GM23338 (cell line): Measurements from ENCODE around the gene TAF3. TPM values are rescaled to one million over a fixed set of nuclear protein-coding genes. Genes with fewer than 3 reads are reported as not detected.

ENCODE experiments used
- ATAC-seq: fragments of 200-7000 bp; cut with Tn5 transposase; 3 replicates; pipeline ENCODE4 v1.9.1; 2020
- DNase-seq: peaks from one replicate; pipeline ENCODE4 v3.0.0-alpha.2; 2015; ENCODE audit warnings: low spot score
- H2AFZ ChIP-seq: fragments of 200-600 bp; sonication (generic); 2 replicates; pipeline ENCODE4 v1.8.0; 2016; ENCODE audit warnings: antibody characterized with exemption, mild to moderate bottlenecking, moderate library complexity
- H3F3A ChIP-seq: fragments of 200-600 bp; sonication (generic); replicated peaks from 2 replicates; pipeline ENCODE4 v1.8.0; 2017; ENCODE audit warnings: antibody characterized with exemption, mixed run types, low read depth
- H3K27ac ChIP-seq: fragments of 200-600 bp; sonication (generic); 2 replicates; pipeline ENCODE4 v1.6.1; 2016; ENCODE audit warnings: low read depth
- H3K27me3 ChIP-seq: fragments of 200-600 bp; sonication (generic); 2 replicates; pipeline ENCODE4 v1.8.0; 2016; ENCODE audit warnings: mild to moderate bottlenecking, mixed run types, moderate library complexity; ENCODE audit not compliant: insufficient read depth
- H3K36me3 ChIP-seq: fragments of 200-600 bp; sonication (generic); 2 replicates; pipeline ENCODE4 v1.8.0; 2016; ENCODE audit warnings: mild to moderate bottlenecking; ENCODE audit not compliant: insufficient read depth
- H3K4me1 ChIP-seq: fragments of 200-600 bp; sonication (generic); 2 replicates; pipeline ENCODE4 v1.8.0; 2016; ENCODE audit warnings: mild to moderate bottlenecking, moderate library complexity; ENCODE audit not compliant: insufficient read depth
- H3K4me2 ChIP-seq: fragments of 200-600 bp; sonication (generic); 2 replicates; pipeline ENCODE4 v1.7.1; 2017; ENCODE audit warnings: mixed run types
- H3K4me3 ChIP-seq: fragments of 200-600 bp; sonication (generic); 2 replicates; pipeline ENCODE4 v1.6.1; 2016; ENCODE audit warnings: mixed run types
- H3K79me2 ChIP-seq: fragments of 200-600 bp; sonication (generic); replicated peaks from 2 replicates; pipeline ENCODE4 v1.8.0; 2017; ENCODE audit warnings: mild to moderate bottlenecking; ENCODE audit not compliant: insufficient read depth
- H3K9me2 ChIP-seq: fragments of 200-600 bp; sonication (generic); 2 replicates; pipeline ENCODE4 v1.8.0; 2017; ENCODE audit not compliant: insufficient read depth
- H4K20me1 ChIP-seq: fragments of 200-600 bp; sonication (generic); replicated peaks from 2 replicates; pipeline ENCODE4 v1.8.0; 2017; ENCODE audit warnings: mild to moderate bottlenecking; ENCODE audit not compliant: insufficient read depth
- H3K27ac Mint-ChIP-seq: 2 replicates; pipeline ENCODE4 v1.8.0; 2020; ENCODE audit warnings: inconsistent platforms, mild to moderate bottlenecking, moderate library complexity, mixed read lengths
- H3K27me3 Mint-ChIP-seq: 3 replicates; pipeline ENCODE4 v1.8.0; 2022; ENCODE audit warnings: low read depth, mild to moderate bottlenecking, moderate library complexity, mixed read lengths, inconsistent platforms; ENCODE audit not compliant: insufficient read depth, poor library complexity
- H3K36me3 Mint-ChIP-seq: 3 replicates; pipeline ENCODE4 v1.8.0; 2021; ENCODE audit warnings: low read depth, mild to moderate bottlenecking, inconsistent platforms, moderate library complexity, mixed read lengths
- H3K4me1 Mint-ChIP-seq: 3 replicates; pipeline ENCODE4 v1.8.0; 2020; ENCODE audit warnings: mild to moderate bottlenecking, inconsistent platforms, mixed read lengths
- H3K4me3 Mint-ChIP-seq: 3 replicates; pipeline ENCODE4 v1.8.0; 2021; ENCODE audit warnings: moderate library complexity, mild to moderate bottlenecking, inconsistent platforms, mixed read lengths
- H3K9me3 Mint-ChIP-seq: 3 replicates; pipeline ENCODE4 v1.8.0; 2020; ENCODE audit warnings: moderate library complexity, mild to moderate bottlenecking, inconsistent platforms, mixed read lengths
- CREB1 ChIP-seq: fragments of 250-450 bp; sonication (Bioruptor Pico); IDR thresholded peaks from 2 replicates; pipeline ENCODE4 v1.5.0; 2020; ENCODE audit warnings: low read depth, mild to moderate bottlenecking, moderate library complexity
- ETS1 ChIP-seq: IDR thresholded peaks from 2 replicates; pipeline ENCODE4 v1.6.1; 2016; ENCODE audit warnings: antibody characterized with exemption
- EZH2phosphoT487 ChIP-seq: fragments of 200-600 bp; sonication (generic); IDR thresholded peaks from one replicate; pipeline ENCODE4 v1.8.1; 2018; ENCODE audit warnings: antibody characterized with exemption; ENCODE audit not compliant: unreplicated experiment
- STAT1 ChIP-seq: IDR thresholded peaks from one replicate; pipeline ENCODE4 v1.6.1; 2016; ENCODE audit warnings: antibody characterized with exemption; ENCODE audit not compliant: unreplicated experiment
- polyA plus RNA-seq: library from polyadenylated mRNA; unstranded; fragments of >200 nt; fragmentation: Nextera tagmentation; extraction: Ambion mirVana; gene quantifications from 2 replicates; pipeline ENCODE4 v1.2.1, GENCODE V29; 2016
- total RNA-seq: library from RNA; depleted of rRNA; stranded (reverse); fragments of >200 nt; shearing (Covaris generic); gene quantifications from 2 replicates; pipeline ENCODE4 v1.2.3, GENCODE V29; 2014
- TF ChIP-seq, protein P1 (sequence below): fragments of 250-450 bp; sonication (Bioruptor Pico); IDR thresholded peaks from 2 replicates; pipeline ENCODE4 v1.5.0; 2020; ENCODE audit warnings: mild to moderate bottlenecking, moderate library complexity

TAF3 gene
- total and polyA plus RNA-seq, 2 experiments from 2014 or later, result 6.4 to 15.2 TPM

DNA sequence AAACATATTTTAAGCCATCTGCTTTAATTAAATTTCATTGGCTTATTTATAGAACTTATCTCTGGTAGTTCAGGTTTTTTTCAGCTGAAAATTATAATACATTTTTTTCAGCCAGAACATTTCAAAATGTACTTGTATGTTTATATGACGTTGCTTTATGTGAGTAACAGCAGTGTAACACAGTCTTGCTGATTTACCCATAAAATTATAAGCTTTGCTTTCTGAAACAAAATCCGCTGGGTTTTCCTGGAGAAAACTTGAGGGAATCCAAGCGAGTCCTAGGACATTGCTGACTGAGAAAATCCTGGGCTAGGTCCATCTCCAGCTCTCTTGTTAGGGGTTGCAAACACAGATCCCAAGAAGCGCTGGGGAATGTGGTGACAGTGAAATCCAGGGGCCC, 124.0 kb downstream of the TAF3 start:
- no peaks in the 10 kb centered on the region for H3K27me3 ChIP-seq
- TF ChIP-seq STAT1 (no peak), EZH2phosphoT487 (no peak), ETS1 (no peak), CREB1 (CRISPR knock-in tag) (no peak)
- TF ChIP-seq, protein P1, sequence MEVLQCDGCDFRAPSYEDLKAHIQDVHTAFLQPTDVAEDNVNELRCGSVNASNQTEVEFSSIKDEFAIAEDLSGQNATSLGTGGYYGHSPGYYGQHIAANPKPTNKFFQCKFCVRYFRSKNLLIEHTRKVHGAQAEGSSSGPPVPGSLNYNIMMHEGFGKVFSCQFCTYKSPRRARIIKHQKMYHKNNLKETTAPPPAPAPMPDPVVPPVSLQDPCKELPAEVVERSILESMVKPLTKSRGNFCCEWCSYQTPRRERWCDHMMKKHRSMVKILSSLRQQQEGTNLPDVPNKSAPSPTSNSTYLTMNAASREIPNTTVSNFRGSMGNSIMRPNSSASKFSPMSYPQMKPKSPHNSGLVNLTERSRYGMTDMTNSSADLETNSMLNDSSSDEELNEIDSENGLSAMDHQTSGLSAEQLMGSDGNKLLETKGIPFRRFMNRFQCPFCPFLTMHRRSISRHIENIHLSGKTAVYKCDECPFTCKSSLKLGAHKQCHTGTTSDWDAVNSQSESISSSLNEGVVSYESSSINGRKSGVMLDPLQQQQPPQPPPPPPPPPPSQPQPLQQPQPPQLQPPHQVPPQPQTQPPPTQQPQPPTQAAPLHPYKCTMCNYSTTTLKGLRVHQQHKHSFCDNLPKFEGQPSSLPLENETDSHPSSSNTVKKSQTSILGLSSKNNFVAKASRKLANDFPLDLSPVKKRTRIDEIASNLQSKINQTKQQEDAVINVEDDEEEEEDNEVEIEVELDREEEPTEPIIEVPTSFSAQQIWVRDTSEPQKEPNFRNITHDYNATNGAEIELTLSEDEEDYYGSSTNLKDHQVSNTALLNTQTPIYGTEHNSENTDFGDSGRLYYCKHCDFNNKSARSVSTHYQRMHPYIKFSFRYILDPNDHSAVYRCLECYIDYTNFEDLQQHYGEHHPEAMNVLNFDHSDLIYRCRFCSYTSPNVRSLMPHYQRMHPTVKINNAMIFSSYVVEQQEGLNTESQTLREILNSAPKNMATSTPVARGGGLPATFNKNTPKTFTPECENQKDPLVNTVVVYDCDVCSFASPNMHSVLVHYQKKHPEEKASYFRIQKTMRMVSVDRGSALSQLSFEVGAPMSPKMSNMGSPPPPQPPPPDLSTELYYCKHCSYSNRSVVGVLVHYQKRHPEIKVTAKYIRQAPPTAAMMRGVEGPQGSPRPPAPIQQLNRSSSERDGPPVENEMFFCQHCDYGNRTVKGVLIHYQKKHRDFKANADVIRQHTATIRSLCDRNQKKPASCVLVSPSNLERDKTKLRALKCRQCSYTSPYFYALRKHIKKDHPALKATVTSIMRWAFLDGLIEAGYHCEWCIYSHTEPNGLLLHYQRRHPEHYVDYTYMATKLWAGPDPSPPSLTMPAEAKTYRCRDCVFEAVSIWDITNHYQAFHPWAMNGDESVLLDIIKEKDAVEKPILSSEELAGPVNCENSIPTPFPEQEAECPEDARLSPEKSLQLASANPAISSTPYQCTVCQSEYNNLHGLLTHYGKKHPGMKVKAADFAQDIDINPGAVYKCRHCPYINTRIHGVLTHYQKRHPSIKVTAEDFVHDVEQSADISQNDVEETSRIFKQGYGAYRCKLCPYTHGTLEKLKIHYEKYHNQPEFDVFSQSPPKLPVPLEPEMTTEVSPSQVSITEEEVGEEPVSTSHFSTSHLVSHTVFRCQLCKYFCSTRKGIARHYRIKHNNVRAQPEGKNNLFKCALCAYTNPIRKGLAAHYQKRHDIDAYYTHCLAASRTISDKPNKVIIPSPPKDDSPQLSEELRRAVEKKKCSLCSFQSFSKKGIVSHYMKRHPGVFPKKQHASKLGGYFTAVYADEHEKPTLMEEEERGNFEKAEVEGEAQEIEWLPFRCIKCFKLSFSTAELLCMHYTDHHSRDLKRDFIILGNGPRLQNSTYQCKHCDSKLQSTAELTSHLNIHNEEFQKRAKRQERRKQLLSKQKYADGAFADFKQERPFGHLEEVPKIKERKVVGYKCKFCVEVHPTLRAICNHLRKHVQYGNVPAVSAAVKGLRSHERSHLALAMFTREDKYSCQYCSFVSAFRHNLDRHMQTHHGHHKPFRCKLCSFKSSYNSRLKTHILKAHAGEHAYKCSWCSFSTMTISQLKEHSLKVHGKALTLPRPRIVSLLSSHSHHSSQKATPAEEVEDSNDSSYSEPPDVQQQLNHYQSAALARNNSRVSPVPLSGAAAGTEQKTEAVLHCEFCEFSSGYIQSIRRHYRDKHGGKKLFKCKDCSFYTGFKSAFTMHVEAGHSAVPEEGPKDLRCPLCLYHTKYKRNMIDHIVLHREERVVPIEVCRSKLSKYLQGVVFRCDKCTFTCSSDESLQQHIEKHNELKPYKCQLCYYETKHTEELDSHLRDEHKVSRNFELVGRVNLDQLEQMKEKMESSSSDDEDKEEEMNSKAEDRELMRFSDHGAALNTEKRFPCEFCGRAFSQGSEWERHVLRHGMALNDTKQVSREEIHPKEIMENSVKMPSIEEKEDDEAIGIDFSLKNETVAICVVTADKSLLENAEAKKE (CRISPR knock-in tag), result no peak
- no peak overlapping the region for H2AFZ ChIP-seq
- H3K4me3 Mint-ChIP-seq, result no peak overlapping the region
- no peaks in the 10 kb centered on the region; the same call in 2 of the 3 replicates for H3K9me3 Mint-ChIP-seq
- peaks cover 11% of the 10 kb centered on the region for H3K27me3 Mint-ChIP-seq
- peak overlapping the region; percentile 84; the same call in 1 of the 2 replicates for H3K27ac Mint-ChIP-seq
- no peak overlapping the region for H3K4me2 ChIP-seq
- no peaks in the 10 kb centered on the region for H3K36me3 Mint-ChIP-seq
- DNase-seq (peak; percentile 26), ATAC-seq (peak; percentile 39; the same call in 2 of the 3 replicates)
- H3K79me2 ChIP-seq, result peaks cover 9% of the 10 kb centered on the region
- H3K27ac ChIP-seq, result no peak overlapping the region
- H3K9me2 ChIP-seq, result no peaks in the 10 kb centered on the region
- no peaks in the 10 kb centered on the region for H3F3A ChIP-seq
- no peaks in the 10 kb centered on the region for H3K36me3 ChIP-seq
- H3K4me1 ChIP-seq, result peaks cover 30% of the 10 kb centered on the region
- no peaks in the 10 kb centered on the region for H4K20me1 ChIP-seq
- H3K4me1 Mint-ChIP-seq, result peaks cover 38% of the 10 kb centered on the region
- H3K4me3 ChIP-seq, result no peak overlapping the region
